NCI-H1105 (cell line): ENCODE data around the gene TEKTIP1.
"Not testable (repeated sequence)": the region's sequence is repeated elsewhere in the genome, so short reads cannot be mapped to it uniquely, and the experiment has no call there.

Source experiments
- DNase-seq: peaks from one replicate; lab custom pipeline; 2025; lab: John Stamatoyannopoulos, UW

TEKTIP1 gene

GRCh38 chr19:3524078-3524842 is 14.7 kb upstream of the TEKTIP1 start:
- no peak for DNase-seq

GRCh38 chr19:3524904-3525451 is 14.0 kb upstream of the TEKTIP1 start:
- no peak for DNase-seq

DNA sequence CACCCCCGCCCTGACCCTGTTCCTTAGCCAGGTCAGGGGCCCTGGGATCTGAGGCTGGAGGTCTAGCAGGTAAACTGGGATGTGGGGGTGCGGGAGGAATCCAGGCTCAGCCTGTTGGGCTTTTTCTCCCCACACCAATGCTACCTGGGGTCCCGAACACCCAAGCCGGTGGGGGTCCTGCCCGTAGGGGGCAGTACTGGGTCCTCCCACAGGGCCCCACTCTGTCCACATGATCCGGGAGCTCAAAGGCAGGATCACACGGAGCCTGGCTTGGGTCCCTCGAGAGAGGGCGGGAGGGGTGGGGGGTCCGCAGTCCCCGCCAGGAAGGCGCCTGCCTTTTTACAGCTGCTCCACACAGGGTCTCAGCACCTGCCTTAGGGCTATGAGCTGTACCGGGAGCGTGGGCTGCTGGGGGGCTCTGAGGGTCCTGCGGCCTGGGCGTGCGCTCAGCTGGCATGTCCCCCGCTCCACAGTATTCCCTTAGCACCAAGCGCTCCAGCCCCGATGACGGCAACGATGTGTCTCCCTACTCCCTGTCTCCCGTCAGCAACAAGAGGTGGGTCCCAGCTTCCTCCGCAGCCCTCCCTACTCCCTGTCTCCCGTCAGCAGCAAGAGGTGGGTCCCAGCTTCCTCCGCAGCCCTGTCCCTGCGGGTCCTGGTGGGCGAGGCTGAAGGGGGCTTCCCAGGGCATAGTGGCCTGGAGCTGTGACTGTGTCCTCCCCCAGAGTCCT is 12.3 kb upstream of the TEKTIP1 start:
- DNase-seq: no peak

GRCh38 chr19:3527238-3527910 is 11.6 kb upstream of the TEKTIP1 start:
- DNase-seq: no peak

GRCh38 chr19:3528080-3528479 is 10.9 kb upstream of the TEKTIP1 start:
- no peak for DNase-seq

GRCh38 chr19:3528539-3529211 is 10.3 kb upstream of the TEKTIP1 start:
- DNase-seq: no peak

- DNase-seq: not testable (repeated sequence)
Observed at GRCh38 chr19:3529299-3529698, 9.7 kb upstream of the TEKTIP1 start.

GRCh38 chr19:3530389-3530788 is 8.6 kb upstream of the TEKTIP1 start:
- DNase-seq: no peak

DNA sequence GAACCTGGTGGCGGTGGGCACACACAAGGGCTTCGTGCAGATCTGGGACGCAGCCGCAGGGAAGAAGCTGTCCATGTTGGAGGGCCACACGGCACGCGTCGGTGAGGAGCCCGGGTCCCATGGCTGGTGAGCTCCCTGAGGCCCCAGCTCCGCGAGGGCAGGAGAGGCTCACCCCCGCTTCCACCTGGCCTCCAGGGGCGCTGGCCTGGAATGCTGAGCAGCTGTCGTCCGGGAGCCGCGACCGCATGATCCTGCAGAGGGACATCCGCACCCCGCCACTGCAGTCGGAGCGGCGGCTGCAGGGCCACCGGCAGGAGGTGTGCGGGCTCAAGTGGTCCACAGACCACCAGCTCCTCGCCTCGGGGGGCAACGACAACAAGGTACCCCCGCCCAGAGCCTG is 7.3 kb upstream of the TEKTIP1 start:
- DNase-seq: no peak

GRCh38 chr19:3532154-3532786 is 6.7 kb upstream of the TEKTIP1 start:
- DNase-seq: no peak

DNA sequence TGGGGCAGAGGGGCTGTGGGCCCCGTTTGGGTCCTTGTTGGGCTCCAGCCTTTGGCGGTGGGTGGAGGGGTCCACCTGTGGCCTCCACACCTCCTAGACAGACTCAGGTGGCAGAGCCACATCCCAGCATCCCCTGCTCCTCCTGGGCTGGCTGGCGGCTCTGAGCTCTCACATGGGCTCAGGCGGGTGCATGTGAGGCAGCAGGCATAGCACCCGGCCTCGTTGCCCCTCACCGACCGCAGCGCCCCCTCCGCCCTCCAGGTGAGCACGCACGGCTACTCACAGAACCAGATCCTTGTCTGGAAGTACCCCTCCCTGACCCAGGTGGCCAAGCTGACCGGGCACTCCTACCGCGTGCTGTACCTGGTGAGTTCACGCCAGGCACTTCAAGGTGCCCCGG is 5.9 kb upstream of the TEKTIP1 start:
- DNase-seq: no peak

GRCh38 chr19:3533563-3534216 is 5.3 kb upstream of the TEKTIP1 start:
- no peak for DNase-seq

GRCh38 chr19:3534375-3535234 is 4.4 kb upstream of the TEKTIP1 start:
- no peak for DNase-seq

DNA sequence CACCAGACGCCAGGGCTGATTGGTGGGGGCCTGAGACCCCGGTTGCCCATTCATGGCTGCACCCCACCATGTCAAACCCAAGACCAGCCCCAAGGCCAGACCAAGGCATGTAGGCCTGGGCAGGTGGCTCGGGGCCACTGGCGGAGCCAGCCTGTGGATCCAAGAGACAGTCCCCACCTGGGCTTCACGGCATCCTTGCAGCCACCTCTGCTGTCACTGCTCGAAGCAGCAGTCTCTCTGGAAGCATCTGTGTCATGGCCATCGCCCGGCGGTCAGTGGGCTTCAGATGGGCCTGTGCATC is 3.8 kb upstream of the TEKTIP1 start:
- DNase-seq: no peak

DNA sequence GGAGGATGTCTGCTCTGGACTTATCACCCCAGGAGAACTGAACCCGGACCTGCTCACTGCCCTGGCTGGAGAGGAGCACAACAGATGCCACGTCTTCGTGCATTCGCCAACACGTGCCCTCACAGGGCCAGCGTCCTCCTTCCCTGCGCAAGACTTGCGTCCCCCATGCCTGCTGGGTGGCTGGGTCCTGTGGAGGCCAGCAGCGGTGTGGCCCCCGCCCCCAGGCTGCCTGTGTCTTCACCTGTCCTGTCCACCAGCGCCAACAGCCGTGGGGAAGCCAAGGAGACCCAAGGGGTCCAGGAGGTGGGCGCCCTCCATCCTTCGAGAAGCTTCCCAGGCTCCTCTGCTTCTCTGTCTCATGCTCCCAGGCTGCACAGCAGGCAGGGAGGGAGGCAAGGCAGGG is 3.4 kb upstream of the TEKTIP1 start:
- DNase-seq: no peak

DNA sequence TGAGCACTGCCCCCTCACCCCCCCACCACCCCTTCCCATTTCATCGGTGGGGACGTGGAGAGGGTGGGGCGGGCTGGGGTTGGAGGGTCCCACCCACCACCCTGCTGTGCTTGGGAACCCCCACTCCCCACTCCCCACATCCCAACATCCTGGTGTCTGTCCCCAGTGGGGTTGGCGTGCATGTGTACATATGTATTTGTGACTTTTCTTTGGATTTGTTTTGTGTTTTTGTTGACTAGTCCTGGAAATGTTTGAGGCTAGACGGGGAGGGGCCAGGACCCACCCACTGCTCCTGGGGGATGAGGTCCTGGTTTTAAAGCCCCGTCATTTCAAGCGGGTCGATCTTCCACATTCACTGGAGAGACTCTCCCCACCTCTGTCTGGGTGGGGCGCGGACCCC is 3.0 kb upstream of the TEKTIP1 start:
- no peak for DNase-seq

- DNase-seq: no peak
Observed at GRCh38 chr19:3536429-3537100, 2.4 kb upstream of the TEKTIP1 start.

- no peak for DNase-seq
Observed at GRCh38 chr19:3537101-3537437, 1.9 kb upstream of the TEKTIP1 start.

DNA sequence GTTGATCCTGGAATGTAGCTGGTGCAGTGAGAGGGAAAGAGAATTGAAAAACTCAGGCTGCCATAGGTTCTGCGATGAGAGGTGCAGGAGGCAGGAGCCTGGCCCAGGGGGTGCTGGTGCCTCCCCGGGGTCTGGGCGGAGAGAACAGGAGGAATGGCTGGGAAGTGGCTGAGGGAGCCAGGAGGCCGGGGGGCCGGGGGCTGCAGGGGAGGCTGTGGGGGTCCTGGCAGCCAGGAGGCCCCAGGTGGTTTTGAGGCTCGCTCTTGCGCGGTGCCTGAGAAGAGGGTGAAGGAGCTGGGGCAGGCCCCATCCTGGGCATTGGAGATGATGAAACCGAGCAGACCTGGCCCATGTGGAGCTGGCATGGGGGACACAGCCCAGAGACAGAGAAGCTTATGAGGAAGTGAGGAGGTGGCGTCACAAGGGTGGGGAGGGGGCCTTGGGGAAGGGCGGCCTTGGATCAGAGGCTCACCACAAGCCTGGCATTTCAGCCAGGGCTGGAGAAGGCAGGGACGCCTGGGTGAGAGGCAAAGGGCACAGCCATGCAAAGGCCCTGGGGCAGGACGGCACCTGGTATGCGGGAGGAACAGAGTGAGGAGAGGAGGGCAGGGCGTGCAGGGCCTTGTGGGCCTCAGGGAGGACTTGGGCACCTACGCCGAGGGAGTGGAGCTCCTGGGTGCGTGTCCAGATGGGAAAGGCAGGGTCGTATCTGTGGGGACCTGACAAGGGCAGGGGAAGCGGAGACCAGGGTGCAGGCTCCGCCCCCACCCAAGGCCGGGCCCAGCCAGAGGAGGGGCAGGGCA is 1.3 kb upstream of the TEKTIP1 start:
- no peak for DNase-seq
